ENCODE data around the gene BPIFB4.

DNA sequence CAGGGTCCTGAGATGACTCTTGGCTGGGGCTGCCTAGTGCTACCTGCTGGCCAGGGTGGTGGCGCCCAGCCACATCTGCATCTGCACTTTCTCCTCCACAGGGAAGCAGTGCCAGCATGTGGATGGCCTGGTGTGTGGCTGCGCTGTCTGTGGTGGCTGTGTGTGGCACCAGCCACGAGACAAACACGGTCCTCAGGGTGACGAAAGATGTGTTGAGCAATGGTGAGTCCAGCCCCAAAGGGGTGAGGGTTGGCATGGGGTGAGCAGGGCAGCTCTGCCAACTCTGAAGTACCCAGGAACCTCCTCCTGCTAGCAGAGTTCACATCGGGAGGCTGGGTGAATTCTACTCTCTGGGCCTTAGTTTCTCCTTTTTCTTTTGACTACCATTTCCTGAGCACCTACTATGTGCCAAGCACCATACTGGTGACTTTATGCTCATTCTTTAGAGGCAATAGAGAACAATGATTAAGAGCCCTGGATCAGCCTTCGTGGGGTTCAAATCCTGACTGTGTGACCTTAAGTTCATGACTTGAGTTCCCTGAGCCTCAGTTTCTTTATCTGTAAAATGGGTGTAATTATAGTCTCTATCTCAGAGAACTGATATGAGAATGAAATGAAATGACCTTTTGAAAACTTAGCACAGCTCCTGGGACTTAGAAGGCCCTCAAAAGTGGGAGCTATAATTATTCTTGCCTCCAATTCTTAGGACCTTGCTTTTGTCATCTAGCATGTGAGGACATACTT lies 2.1 kb downstream of the BPIFB4 start:
- no peak for TF ChIP-seq CTCF (IDR thresholded peaks at IDR 0.05)
- no peak for TF ChIP-seq POLR2A (IDR thresholded peaks at IDR 0.05)

All from heart left ventricle (tissue), 13 donors.